Mammary epithelial cell (primary cell): ENCODE results near the gene NCEH1.

ENCODE experiments used
- EZH2 ChIP-seq: IDR thresholded peaks from 2 replicates; pipeline ENCODE4 v1.6.1; 2012; ENCODE audit warnings: low read length, inconsistent platforms, borderline replicate concordance
- TF ChIP-seq, protein P1 (sequence below), 2 donors: IDR thresholded peaks in 1 of 2; conservative IDR thresholded peaks in 1 of 2; 2 replicates each; pipeline ENCODE4 v1.5.1; 2011 to 2012; ENCODE audit warnings: inconsistent platforms in 2 of 2, low read length in 2 of 2, mild to moderate bottlenecking in 2 of 2, control low read depth in 1 of 2, low read depth in 1 of 2; ENCODE audit not compliant: insufficient read depth in 1 of 2; ENCODE audit errors: extremely low read depth in 1 of 2

GRCh38 chr3:172634948-172635347 is 75.9 kb downstream of the NCEH1 start:
- TF ChIP-seq EZH2 = no peak
- TF ChIP-seq, protein P1, sequence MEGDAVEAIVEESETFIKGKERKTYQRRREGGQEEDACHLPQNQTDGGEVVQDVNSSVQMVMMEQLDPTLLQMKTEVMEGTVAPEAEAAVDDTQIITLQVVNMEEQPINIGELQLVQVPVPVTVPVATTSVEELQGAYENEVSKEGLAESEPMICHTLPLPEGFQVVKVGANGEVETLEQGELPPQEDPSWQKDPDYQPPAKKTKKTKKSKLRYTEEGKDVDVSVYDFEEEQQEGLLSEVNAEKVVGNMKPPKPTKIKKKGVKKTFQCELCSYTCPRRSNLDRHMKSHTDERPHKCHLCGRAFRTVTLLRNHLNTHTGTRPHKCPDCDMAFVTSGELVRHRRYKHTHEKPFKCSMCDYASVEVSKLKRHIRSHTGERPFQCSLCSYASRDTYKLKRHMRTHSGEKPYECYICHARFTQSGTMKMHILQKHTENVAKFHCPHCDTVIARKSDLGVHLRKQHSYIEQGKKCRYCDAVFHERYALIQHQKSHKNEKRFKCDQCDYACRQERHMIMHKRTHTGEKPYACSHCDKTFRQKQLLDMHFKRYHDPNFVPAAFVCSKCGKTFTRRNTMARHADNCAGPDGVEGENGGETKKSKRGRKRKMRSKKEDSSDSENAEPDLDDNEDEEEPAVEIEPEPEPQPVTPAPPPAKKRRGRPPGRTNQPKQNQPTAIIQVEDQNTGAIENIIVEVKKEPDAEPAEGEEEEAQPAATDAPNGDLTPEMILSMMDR (conservative IDR thresholded peaks at IDR 0.05 in 1 of 2, IDR thresholded peaks at IDR 0.05 in 1 of 2; ENCODE audit: extremely low read depth in 1 of 2, insufficient read depth in 1 of 2, low read depth in 1 of 2, low read length in 2 of 2) = no peak
